Measurements from ENCODE around the gene SV2C.

GRCh38 chr5:76086095-76086494 is 2.9 kb downstream of the SV2C start:
- no peak for TF ChIP-seq CTCF (conservative IDR thresholded peaks at IDR 0.05)
- TF ChIP-seq ZFX (IDR thresholded peaks at IDR 0.05) = no peak
